ENCODE data around the gene DTNBP1.

The DTNBP1 gene

DNA sequence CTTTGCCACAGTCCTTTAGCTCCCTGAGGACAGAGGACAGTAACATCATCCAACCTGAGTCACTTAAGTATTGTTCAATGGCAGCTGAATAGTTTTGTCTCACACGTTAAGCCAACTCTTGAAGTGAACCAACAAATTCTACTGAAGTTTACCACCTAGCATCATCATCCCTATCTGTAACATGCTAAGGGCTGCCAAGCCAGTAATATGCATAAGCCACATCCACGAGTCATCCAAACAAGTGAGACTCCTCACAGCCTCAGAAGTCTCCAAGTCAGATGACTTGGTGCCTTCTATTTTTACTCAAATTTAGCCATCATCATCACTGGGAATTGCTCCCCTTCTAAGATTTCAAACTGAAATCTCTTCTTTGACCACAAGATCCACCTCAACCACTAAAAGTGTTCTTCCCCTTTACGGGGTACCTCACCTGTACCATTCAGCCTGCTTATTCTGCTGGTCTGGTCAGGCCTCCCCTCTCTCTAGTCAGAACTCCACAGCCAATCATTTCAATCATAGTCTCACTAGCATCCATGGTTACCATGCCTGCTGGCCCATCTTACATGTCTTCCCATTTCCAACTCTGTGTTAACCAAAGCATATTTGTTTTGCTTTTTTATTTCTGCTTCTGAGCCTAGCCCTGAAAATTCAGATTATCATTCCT is 73.7 kb downstream of the DTNBP1 start:
- DNase-seq (ENCODE audit: low read depth), result peak; percentile 78

DNA sequence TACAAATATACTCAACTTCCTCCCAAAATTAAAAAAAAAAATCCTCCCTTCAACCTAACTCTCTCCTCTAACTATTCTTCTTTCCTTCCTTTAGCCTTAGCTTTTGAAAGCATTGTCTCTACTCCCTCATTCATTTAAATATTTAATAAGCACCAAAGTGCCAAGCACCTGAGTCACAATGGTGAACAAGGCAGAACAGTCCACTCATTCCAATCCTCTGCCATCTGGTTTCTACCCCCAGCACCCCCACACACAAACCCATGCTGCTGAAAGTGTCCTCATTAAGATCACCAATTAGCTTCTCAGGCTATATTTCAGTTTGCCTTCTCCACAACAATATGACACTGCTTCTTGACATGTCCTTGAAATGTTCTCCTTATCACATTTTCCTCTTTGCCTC is 76.3 kb downstream of the DTNBP1 start:
- peak; percentile 18 for DNase-seq (ENCODE audit: low read depth)

DNA sequence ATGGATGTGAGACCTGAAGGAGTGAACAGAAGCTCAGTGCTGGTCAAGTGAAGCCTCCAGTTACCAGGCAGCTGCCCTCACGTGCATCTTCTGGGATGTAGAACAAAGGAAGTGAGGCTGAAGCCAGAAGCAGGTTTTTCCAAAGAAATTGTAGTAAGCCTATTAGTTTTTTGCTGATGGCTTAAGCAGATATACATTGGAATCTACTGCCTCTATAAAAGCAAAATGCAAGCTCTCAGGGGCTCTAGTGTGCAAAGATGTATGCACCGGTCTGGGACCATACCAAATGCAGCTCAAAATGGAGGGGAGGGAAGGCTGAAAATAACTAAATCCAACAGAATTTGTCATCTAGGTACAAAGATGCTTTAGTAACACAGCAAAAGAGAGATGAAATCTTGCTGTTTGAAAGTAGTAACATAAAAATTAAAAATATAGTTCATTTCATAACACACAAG is 77.0 kb downstream of the DTNBP1 start:
- DNase-seq (ENCODE audit: low read depth), result no peak

DNA sequence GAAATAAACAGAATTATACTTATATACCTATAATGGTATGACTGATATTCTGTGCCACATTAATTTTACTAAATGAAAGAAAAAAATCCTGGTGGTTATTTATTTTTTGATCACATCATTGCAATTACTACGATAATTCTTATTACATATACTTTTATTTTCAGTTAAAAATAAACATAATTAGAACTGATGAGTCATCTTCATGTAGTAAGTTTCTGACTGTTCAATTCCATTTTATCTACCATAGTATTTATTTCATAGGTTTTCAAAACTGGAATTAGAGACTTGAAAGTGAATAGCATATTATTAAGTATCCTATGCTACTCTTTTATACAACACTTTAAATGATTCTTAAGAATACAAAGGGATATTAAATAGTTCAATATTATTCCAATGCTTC is 80.3 kb downstream of the DTNBP1 start:
- DNase-seq (ENCODE audit: low read depth), result no peak

DNA sequence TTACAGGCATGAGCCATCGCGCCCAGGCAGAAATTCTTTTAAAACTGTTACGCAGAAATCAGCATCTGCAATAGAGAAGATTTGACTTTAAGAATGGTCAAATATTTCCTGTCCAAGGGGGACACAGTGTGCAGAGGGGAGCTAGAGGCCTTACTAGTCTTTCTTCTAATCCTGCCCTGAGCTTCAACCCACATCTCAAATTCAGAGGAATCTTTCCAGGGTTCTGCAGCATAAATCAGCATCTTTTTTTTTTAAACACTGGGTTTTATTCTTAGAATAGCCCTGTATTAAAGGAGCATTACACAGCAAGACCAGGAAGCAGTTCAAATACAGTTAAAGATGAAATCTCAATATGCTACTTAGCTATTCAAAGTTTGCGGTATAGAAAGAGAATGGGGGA is 81.1 kb downstream of the DTNBP1 start:
- DNase-seq (ENCODE audit: low read depth), result no peak

DNA sequence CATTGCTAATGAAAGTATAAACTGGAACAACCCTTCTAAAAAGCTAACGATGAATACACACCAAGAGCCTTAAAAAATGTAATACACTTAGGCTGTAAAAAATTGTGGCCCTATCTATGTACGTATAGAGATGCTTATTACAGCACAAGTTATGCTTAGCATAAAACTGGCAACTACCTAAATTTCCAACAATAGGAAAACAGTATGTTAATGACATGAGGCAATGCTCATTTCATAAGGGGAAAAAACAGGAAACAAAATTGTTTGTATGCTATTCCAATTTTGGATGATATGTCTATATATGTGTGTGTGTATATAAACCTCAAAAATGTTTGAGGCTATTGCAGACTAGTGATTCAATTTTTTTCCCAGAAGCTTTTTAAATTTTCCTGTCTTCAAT is 82.5 kb downstream of the DTNBP1 start:
- DNase-seq (ENCODE audit: low read depth), result no peak

DNA sequence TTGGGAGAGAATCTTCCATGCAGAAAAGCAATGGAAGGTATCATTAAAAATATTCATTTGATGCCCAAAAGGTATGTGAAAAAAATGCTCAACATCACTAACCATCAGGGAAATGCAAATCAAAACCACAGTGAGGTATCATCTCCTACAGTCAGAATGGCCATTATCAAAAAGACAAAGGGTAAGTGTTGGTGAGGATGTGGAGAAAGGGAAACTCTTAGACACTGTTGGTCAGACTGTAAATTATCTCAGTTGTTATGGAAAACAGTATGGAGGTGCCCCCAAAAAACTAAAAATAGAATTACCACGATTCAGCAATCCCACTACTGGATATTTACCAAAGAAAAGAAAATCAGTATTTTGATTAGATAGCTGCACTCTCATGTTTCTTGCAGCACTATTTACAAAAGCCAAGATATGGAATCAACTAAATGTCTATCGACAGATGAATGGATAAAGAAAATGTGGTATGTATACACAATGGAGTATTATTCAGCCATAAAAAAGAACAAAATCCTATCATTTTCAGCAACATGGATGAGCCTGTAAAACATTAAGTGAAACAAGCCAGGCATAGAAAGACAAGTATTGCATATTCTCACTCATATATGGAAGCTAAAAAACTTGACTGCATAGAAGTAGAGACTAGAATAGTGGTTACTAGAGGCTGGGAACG is 84.0 kb downstream of the DTNBP1 start:
- DNase-seq (ENCODE audit: low read depth), result no peak

DNA sequence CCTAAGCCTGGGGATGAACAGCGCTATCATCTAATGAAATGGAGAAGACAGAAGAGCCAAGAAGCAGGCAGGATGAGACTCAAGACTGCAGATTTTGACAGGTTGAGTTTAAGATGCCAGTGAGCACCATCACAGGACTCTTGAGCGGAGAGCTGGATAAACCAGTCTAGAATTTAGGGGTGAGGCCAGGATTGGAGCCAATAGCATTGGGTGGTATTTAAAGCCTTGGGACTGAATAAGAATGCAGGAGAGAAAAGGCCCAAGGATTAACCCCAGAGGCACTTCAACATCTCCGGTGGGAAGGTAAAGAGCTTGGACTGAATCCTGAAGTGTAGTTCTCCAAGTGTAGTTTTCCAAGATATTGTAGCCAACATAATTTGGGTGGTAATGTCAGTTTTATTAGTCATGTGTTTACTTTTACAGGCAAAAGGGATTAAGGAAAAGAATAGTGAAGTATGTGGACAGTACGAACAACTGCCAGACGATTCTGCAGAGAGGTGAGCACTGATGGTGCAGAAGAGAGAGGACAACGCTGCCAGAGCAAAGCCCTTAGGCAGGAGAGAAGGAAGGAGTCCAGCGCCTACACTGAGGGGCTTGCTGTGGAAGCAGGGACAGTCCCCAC is 85.2 kb downstream of the DTNBP1 start:
- no peak for DNase-seq (ENCODE audit: low read depth)

DNA sequence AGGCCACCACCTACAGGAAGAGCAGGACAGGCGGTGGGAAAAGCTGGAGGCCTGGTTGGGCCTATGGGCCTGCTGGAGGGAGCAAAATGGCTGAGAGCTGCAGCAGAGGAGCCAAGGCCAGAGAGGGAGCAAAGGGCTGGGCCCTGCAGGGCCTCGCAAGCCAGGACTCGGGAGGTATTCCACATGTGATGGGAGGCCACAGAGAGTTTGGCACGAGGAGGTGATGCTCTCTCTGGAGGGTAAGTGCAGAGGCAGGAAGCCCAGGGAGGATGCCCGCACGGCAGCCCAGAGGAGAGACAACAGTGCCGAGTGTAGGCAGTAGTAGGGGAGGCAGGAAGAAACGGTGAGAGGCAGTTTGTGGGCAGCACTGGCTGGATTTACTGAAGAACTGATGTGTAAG is 85.7 kb downstream of the DTNBP1 start:
- no peak for DNase-seq (ENCODE audit: low read depth)

DNA sequence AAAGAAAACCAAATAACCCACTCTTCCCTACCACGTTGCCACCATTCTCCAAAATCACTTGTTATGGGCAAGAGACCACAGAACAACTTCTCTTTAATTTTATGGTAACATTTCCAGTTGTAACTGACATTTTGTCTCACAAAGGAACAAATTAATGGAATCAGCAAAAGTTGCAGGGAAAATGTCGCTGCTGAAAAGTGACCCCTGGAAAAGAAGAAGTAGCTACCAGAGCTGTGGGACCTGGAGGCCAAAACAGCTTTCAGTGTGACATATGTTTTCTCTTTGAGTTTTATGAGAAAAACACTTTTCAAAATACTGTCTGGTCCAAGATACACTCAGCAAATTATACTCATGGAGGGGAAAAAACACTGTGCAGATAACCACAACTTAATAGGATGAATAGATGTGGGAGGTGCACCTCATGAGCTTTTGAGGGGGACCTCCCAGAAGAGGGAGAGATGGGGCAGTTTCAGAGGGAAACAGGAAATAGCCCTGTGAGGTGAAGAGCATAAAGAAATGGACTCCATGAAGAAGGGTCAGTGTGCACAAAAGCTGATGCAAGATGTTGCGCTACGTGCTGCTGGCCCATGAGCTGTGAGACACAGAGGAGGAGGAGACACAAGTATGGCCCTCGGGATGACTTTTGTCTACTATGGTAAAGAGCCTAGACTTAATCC is 87.3 kb downstream of the DTNBP1 start:
- DNase-seq (ENCODE audit: low read depth), result no peak

DNA sequence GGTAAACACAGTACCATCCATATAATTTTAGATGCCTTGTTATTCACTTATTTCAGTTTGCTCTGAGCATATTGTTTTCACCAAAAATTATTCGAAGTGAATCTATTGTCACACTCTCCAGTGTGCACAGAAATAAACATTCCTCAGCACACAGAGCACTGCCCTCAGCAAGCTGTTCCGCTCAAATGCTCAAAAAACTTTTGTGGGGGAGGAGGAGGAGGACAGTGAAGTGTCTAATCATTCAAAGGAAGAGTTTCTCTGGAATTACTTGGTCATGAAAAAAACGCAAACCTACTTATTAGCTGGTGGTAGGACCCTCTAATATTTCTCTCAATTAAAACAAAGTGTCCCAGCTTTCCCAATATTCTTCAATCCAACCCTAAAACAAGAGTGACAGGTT is 88.3 kb downstream of the DTNBP1 start:
- no peak for DNase-seq (ENCODE audit: low read depth)

DNA sequence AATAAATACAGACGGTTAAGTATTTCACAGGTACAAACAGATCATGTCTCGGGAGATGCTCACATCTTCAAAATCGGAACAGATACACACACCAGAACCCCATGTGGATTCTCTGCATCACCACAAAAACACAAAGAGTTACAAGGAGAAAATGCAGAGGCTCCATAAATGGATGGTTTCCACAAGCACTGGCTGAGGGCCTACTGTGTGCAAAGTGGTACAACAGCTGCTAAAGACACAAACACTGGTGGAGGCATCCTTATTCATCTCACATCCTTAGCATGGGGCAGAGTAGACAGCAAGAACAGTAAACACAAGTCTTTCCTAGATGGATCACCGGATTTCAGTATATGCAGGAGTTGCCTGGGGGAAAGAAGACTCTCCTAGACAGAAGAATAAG is 88.8 kb downstream of the DTNBP1 start:
- DNase-seq (ENCODE audit: low read depth), result no peak

DNA sequence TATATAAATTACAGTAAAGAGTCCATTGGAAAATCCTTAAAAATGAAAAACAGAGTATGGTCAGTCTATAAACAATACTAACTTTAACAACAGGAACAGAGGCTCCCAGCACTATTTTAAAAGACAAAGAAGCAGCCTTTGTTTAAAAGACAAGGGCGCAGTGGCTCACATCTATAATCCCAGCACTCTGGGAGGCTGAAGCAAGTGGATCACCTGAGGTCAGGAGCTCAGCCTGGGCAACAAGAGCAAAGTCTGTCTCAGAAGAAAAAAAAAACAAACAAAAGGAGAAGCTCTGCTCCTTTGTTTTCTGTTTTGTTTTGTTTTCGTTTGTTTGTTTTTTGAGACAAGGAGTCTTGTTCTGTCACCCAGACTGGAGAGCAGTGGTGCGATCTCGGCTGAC is 89.4 kb downstream of the DTNBP1 start:
- no peak for DNase-seq (ENCODE audit: low read depth)

DNA sequence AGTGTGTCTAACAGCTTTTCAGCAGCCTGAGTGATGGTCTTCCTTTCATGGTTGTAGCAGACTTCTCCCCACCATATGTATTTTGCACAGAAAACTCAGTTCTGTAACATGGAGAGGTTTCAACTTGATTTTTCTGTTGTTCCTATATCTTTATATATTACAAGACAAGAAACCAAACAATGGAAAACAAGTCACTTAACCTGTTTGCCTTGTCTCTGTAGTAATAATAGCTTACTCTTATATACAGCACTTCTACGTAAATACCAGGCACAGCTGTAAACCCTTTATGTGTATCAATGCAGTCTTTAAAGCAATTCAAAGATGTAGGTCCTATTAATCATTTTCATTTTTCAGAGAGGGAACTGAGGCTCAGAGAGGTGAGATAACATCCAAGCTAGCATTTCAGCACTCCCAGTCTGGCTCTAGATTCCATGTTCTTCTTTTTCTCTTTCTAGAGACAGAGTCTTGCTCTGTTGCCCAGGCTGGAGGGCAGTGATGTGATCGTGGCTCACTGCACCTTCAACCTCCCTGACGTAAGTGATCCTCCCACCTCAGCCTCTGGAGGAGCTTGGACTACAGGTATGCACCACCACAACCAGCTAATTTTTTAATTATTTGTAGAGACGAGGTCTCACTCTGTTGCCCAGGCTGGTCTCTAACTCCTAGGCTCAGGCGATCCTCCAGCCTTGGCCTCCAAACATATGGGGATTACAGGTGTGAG is 90.4 kb downstream of the DTNBP1 start:
- no peak for DNase-seq (ENCODE audit: low read depth)

DNA sequence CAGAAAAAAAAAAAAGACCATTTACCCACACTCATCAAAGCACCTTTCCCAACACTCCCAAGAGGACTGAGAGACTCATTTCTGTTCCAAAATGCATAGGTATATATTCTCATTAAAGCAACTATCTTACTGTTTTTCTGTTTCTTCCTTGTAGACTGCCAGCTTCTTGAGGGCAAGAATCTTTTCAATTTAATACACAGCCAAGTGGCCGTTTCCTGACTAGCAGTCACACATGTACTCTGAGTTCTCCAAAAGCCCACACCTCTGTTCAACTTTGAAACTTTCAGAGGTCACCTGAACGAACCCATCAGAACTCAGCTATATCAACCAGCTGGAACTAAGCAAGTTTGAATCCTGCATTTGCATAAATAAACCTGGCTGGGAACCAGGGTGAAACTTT is 92.7 kb downstream of the DTNBP1 start:
- no peak for DNase-seq (ENCODE audit: low read depth)

DNA sequence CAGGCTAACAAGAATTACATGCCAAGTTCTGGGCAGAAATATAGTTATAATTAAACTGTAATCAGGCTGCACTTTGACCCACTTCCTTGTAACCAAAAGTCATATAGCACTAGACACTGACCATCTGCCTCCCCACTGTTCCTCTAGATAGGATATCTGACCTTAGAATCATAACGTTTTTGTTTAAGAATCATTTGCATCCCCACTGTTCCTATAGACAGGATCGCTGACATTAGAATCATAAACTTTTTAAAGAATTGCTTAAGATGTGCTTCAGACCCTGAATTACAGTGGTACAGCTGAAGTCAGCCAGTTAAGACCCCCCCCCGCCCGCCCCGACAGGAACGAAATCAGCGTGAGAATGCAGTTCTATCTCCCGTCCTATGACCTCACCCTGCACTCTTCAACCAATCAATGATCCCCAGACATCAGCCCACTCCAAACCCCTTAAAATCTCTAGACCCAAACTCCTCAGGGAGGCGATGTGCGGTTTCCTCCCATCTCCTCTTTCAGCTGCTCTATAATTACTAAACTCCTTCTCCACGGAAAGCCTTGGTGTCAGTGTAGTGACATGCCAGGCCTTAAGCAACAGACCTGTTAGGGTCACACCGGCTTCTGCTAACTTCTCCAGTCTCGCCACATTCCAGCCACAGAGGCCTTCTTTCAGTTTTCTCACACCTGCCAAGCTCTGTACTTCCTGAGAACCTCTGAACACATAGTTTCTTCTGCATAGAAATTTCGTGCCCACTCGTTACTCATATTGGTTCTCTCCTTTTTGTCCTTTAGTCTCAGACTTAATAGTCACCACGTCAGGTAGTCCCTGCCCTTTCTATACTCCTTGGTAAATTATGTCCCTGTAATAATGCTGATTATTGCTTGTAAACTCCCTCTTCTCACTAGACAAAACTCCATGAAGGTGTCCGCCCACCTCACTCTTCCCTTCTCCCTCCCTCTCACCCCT is 93.5 kb downstream of the DTNBP1 start:
- DNase-seq (ENCODE audit: low read depth), result no peak

DNA sequence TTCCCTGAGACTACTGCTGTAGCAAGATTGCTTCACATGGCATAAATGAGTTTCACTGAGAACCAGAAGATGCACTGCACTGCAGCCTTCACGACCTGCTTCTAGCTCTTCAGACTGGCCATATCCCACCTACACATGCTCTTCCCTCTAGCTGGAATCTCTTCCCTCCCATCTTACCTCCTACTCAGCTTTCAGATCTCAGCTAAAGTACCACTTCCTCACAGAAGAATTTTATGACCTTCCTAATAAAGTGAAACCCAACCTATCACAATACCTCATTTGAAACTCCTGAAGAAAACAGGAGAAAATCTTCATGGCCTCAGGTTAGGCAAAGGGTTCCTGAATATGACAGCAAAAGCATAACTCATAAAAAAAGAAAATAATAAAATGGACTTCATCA is 99.9 kb downstream of the DTNBP1 start:
- no peak for DNase-seq (ENCODE audit: low read depth)

DNA sequence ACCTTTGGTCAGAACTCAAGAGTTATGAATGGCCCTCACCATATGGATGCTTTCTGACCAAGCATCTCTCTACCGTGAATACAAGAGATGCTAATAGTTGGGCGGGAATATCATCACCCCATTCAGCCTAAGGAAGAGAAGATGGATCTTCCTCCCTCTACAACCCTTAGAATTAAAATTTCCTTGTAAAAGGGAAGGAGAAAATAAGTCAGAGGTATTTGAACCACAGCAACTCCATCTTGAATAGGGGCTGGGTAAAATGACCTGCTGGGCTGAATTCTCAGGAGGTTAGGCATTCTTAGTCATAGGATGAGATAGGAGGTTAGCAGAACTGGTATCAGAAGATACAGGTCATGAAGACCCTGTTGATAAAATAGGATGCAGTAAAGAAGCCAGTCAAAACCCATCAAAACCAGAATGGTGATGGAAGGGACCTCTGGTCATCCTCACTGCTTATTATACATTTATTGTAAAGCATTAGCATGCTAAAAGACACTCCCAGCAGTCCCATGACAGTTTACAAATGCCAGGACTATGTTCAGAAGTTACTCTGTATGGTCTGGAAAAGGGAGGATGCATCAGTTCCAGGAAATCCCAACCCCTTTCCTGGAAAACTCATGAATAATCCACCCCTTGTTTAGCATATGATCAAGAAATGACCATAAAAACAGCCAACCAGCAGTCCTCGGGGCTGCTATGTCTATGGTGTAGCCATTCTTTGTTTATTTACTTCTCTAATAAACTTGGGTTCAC is 101.2 kb downstream of the DTNBP1 start:
- no peak for DNase-seq (ENCODE audit: low read depth)

DNA sequence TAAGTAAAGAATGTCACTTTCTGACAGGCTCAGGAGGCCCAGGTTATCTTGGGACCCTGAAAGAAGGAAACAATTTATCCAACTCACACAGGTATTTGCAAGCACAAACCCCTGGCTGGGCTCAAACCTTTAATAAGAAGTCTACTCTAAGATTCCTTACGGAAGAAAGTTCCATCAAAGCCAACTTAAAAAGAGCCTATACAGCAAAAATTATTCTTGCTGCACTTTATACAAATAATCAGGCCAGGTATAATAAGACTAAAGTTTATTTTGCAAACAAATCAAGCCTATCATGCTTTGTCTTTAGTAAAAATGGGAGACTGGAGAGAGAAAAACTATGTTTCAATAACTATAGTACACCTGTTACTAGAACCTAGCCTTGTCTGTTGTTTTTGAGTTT is 102.1 kb downstream of the DTNBP1 start:
- no peak for DNase-seq (ENCODE audit: low read depth)

DNA sequence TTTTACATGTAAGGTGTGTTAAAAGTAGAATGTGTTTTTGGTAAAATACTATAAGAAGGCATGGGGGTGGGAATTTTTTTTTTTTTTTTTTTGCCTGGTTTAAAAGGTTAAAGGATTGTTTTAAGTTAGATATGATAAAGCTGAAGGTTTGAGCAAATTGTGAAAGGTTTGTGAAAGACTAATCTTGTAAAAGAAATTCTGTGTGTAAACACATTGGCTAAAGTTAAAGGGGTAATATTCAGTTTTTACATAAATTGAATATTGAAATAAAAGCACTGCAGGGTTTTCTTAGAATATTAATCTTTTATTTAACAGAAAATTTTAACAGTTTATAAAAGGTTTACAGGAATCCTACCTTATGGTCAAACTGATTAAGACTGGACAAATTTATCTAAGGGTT is 105.7 kb downstream of the DTNBP1 start:
- no peak for DNase-seq (ENCODE audit: low read depth)
